VCaP (cell line): ENCODE measurements around the gene G6PD.

Source experiments
- H3K27ac ChIP-seq: fragments of 450-650 bp; 2 replicates; pipeline ENCODE4 v1.5.1; 2017
- CTCF ChIP-seq: fragments of 450-650 bp; conservative IDR thresholded peaks from 2 replicates; pipeline ENCODE4 v1.5.1; 2017; ENCODE audit warnings: mild to moderate bottlenecking, moderate library complexity

Gene G6PD

GRCh38 chrX:154488336-154489075 is 58.1 kb downstream of the G6PD start:
- no peak for TF ChIP-seq CTCF
- no peak overlapping the region for H3K27ac ChIP-seq

GRCh38 chrX:154487518-154488290 is 58.9 kb downstream of the G6PD start:
- no peak for TF ChIP-seq CTCF
- H3K27ac ChIP-seq: peak overlapping the region; percentile 85

GRCh38 chrX:154486396-154487207 is 60.0 kb downstream of the G6PD start, which contains the start of gene UBL4A:
UBL4A (minus strand) TSS chrX:154486615; CDS start chrX:154486584, 31 bp downstream.
- TF ChIP-seq CTCF: no peak
- peak within 1 kb of the TSS; percentile 85 for H3K27ac ChIP-seq

- peak overlapping the region; percentile 85 for H3K27ac ChIP-seq
Measured at GRCh38 chrX:154486052-154486395, 60.6 kb downstream of the G6PD start.

GRCh38 chrX:154485150-154486051 is 61.2 kb downstream of the G6PD start:
- peak overlapping the region; percentile 85 for H3K27ac ChIP-seq
- TF ChIP-seq CTCF: no peak

More at GRCh38 chrX:154486052-154486395, 60.6 kb downstream of the G6PD start:
- no peak for TF ChIP-seq CTCF

GRCh38 chrX:154484255-154485149 is 62.1 kb downstream of the G6PD start:
- H3K27ac ChIP-seq: no peak overlapping the region
- no peak for TF ChIP-seq CTCF
